Measurements from ENCODE around the gene TTLL9. TPM values are rescaled to one million over a fixed set of nuclear protein-coding genes. Genes with fewer than 3 reads are reported as not detected.

Gene TTLL9
- polyA plus RNA-seq, 1 of the 3 experiments (the other 2 are of a cell fraction) = 0.23 TPM

GRCh38 chr20:31948008-31948407, 77.6 kb downstream of the TTLL9 start:
- Histone ChIP-seq H2AFZ (ENCODE audit: low read depth) (no peak overlapping the region), H3K27me3 (ENCODE audit: insufficient read depth) (no peaks in the 10 kb centered on the region), H3K36me3 (replicated peaks in 1 of 2; ENCODE audit: control insufficient read depth in 1 of 2, insufficient read depth in 2 of 2, low read length in 1 of 2) (peaks cover 12 to 46% of the 10 kb centered on the region in 2 experiments), H3F3A (replicated peaks; ENCODE audit: insufficient read depth) (no peaks in the 10 kb centered on the region), H3K79me2 (ENCODE audit: insufficient read depth) (peaks cover 40% of the 10 kb centered on the region), H3K4me3 (ENCODE audit: low read depth in 2 of 2, low read length in 1 of 2) (no peak overlapping the region), H3K9me3 (no peaks in the 10 kb centered on the region), H3K27ac (ENCODE audit: low read depth in 2 of 2, low read length in 1 of 2) (no peak overlapping the region), H3K9ac (no peak overlapping the region), H3K4me1 (ENCODE audit: control insufficient read depth in 1 of 2, insufficient read depth in 2 of 2, low read depth in 1 of 2, low read length in 1 of 2) (peaks cover 7 to 12% of the 10 kb centered on the region in 2 experiments; a peak in 3 of 4 replicates), H3K9me2 (no peaks in the 10 kb centered on the region), H3K4me2 (no peak overlapping the region), H4K20me1 (ENCODE audit: insufficient read depth) (peaks cover 10% of the 10 kb centered on the region; the same call in 1 of the 2 replicates)
- no peak for DNase-seq
- 95% methylated on average over 2 of the region's 2 CpGs for WGBS (ENCODE audit: low lambda C conversion rate)
- TF ChIP-seq EP300 (IDR thresholded peaks at IDR 0.05; ENCODE audit: borderline replicate concordance in 1 of 2, low read depth in 1 of 2, low read length in 1 of 2) (no peak), RAD21 (IDR thresholded peaks at IDR 0.05; ENCODE audit: low read length) (no peak), USF2 (IDR thresholded peaks at IDR 0.05; ENCODE audit: borderline replicate concordance, low read depth, low read length) (no peak), USF1 (IDR thresholded peaks at IDR 0.05; ENCODE audit: borderline replicate concordance, low read depth) (no peak), CTCF (IDR thresholded peaks at IDR 0.05) (no peak), ZBTB33 (IDR thresholded peaks at IDR 0.05; ENCODE audit: borderline replicate concordance, low read depth) (no peak), RFX5 (IDR thresholded peaks at IDR 0.05; ENCODE audit: low read length) (no peak), POLR2AphosphoS5 (IDR thresholded peaks at IDR 0.05; ENCODE audit: low read depth, low read length) (no peak), FOSL2 (IDR thresholded peaks at IDR 0.05; ENCODE audit: borderline replicate concordance, low read depth) (no peak), MAX (IDR thresholded peaks at IDR 0.05; ENCODE audit: low read depth) (no peak), NFIC (IDR thresholded peaks at IDR 0.05; ENCODE audit: borderline replicate concordance) (no peak), IRF3 (IDR thresholded peaks at IDR 0.05; ENCODE audit: low read depth, low read length) (no peak), RXRA (IDR thresholded peaks at IDR 0.05; ENCODE audit: borderline replicate concordance, low read depth) (no peak), TCF12 (IDR thresholded peaks at IDR 0.05) (no peak), MXI1 (IDR thresholded peaks at IDR 0.05; ENCODE audit: low read depth, low read length) (no peak)
- ChIA-PET POLR2A (interaction anchor here (0.6 kb wide), 1 partner anchor 95 kb away, joined by 3 read pairs; no protein-coding TSS in a partner anchor), CTCF (interaction anchor here (1.1 to 3.8 kb wide), 4 partner anchors 79 to 125 kb away, joined by 3 to 17 read pairs (median 4); no protein-coding TSS in a partner anchor)

Data from SK-N-SH (cell line).